Endometrial microvascular endothelial cells (primary cell): Measurements from ENCODE around the gene PPP1R14C. TPM values are rescaled to one million over a fixed set of nuclear protein-coding genes. Genes with fewer than 3 reads are reported as not detected.
"Not testable (repeated sequence)": the region's sequence is repeated elsewhere in the genome, so short reads cannot be mapped to it uniquely, and the experiment has no call there.

ENCODE experiments used
- in situ Hi-C: cut with HindIII; loops from 2 replicates; pipeline ENCODE4 v1.10.0; 2017; ENCODE audit warnings: low sequenced_read_pairs, low pct_unique_long_range_greater_than_20kb; ENCODE audit errors: inconsistent ontology term
- total RNA-seq: library from RNA; depleted of rRNA; stranded (reverse); fragments of >200 nt; gene quantifications from one replicate; pipeline ENCODE4 v1.2.3, GENCODE V29; 2015; ENCODE audit errors: inconsistent ontology term

The PPP1R14C gene
- total RNA-seq, 1 donor from 2014 or later, result not detected

GRCh38 chr6:150157081-150157480 is 14.2 kb downstream of the PPP1R14C start:
- in situ Hi-C loops, result no loop called here

- in situ Hi-C loops, result no loop called here
Measured at GRCh38 chr6:150159757-150160156, 16.9 kb downstream of the PPP1R14C start.

GRCh38 chr6:150163970-150164369 is 21.1 kb downstream of the PPP1R14C start:
- in situ Hi-C loops, result no loop called here

GRCh38 chr6:150165020-150165702 is 22.3 kb downstream of the PPP1R14C start:
- in situ Hi-C loops, result no loop called here

- in situ Hi-C loops, result no loop called here
Measured at GRCh38 chr6:150167479-150167873, 24.6 kb downstream of the PPP1R14C start.

- in situ Hi-C loops, result no loop called here
Measured at GRCh38 chr6:150169181-150169580, 26.3 kb downstream of the PPP1R14C start.

GRCh38 chr6:150169609-150170008 is 26.8 kb downstream of the PPP1R14C start:
- in situ Hi-C loops, result no loop called here

GRCh38 chr6:150172929-150173328 is 30.1 kb downstream of the PPP1R14C start:
- in situ Hi-C loops, result no loop called here

GRCh38 chr6:150175586-150176151 is 32.8 kb downstream of the PPP1R14C start:
- in situ Hi-C loops, result no loop called here

- in situ Hi-C loops, result no loop called here
Measured at GRCh38 chr6:150176152-150176551, 33.3 kb downstream of the PPP1R14C start.

GRCh38 chr6:150176659-150177058 is 33.8 kb downstream of the PPP1R14C start:
- in situ Hi-C loops, result no loop called here

GRCh38 chr6:150177259-150177951 is 34.6 kb downstream of the PPP1R14C start:
- in situ Hi-C loops, result no loop called here

GRCh38 chr6:150177952-150178520 is 35.2 kb downstream of the PPP1R14C start:
- in situ Hi-C loops, result no loop called here

- in situ Hi-C loops, result no loop called here
Measured at GRCh38 chr6:150179030-150179429, 36.2 kb downstream of the PPP1R14C start.

GRCh38 chr6:150179907-150180424 is 37.1 kb downstream of the PPP1R14C start:
- in situ Hi-C loops, result not testable (repeated sequence)

- in situ Hi-C loops, result no loop called here
Measured at GRCh38 chr6:150180517-150180916, 37.7 kb downstream of the PPP1R14C start.

GRCh38 chr6:150182460-150183078 is 39.7 kb downstream of the PPP1R14C start:
- in situ Hi-C loops, result no loop called here

GRCh38 chr6:150183105-150183504 is 40.3 kb downstream of the PPP1R14C start:
- in situ Hi-C loops, result no loop called here

- in situ Hi-C loops, result no loop called here
Measured at GRCh38 chr6:150183966-150184365, 41.1 kb downstream of the PPP1R14C start.
